ENCODE measurements around the gene CEP192. TPM values are rescaled to one million over a fixed set of nuclear protein-coding genes. Genes with fewer than 3 reads are reported as not detected.

Gene CEP192
- total RNA-seq, 1 donor from 2014 or later, result 13.9 TPM

GRCh38 chr18:13086906-13087305, 95.7 kb downstream of the CEP192 start:
- peaks cover 10% of the 10 kb centered on the region for H3K9me3 Mint-ChIP-seq (ENCODE audit: unreplicated experiment)
- no peak for FAIRE-seq
- Histone ChIP-seq H3K9ac (ENCODE audit: low read length) (no peak overlapping the region), H3K36me3 (ENCODE audit: insufficient read depth, low read length) (peaks cover 12% of the 10 kb centered on the region), H3K4me2 (ENCODE audit: low read length) (no peak overlapping the region), H2AFZ (ENCODE audit: low read depth, low read length) (no peak overlapping the region), H3K9me3 (ENCODE audit: insufficient read depth, low read depth, low read length) (no peaks in the 10 kb centered on the region), H4K20me1 (ENCODE audit: insufficient read depth, low read length) (peaks cover 6% of the 10 kb centered on the region), H3K4me3 (ENCODE audit: insufficient read depth, low read depth, low read length) (no peak overlapping the region), H3K27me3 (ENCODE audit: insufficient read depth, low read length) (no peaks in the 10 kb centered on the region), H3K27ac (ENCODE audit: low read depth, low read length) (no peak overlapping the region), H3K4me1 (ENCODE audit: insufficient read depth, low read length) (no peaks in the 10 kb centered on the region), H3K79me2 (ENCODE audit: insufficient read depth, low read length) (no peaks in the 10 kb centered on the region)
- DNase-seq (ENCODE audit: low read depth), result no peak
- no peak overlapping the region for H3K27ac Mint-ChIP-seq (ENCODE audit: unreplicated experiment)
- H3K4me1 Mint-ChIP-seq (ENCODE audit: low read depth, unreplicated experiment), result peaks cover 13% of the 10 kb centered on the region
- H3K27me3 Mint-ChIP-seq (ENCODE audit: low read depth, unreplicated experiment), result no peaks in the 10 kb centered on the region
- no peak for TF ChIP-seq EZH2 (IDR thresholded peaks at IDR 0.05; ENCODE audit: insufficient read depth, low read length)
- no peak for TF ChIP-seq CTCF (IDR thresholded peaks at IDR 0.05; ENCODE audit: insufficient read depth, low read depth, low read length)
- peaks cover 16% of the 10 kb centered on the region for H3K36me3 Mint-ChIP-seq (ENCODE audit: low read depth, unreplicated experiment)
- no peak overlapping the region for H3K4me3 Mint-ChIP-seq (ENCODE audit: unreplicated experiment)

- Histone ChIP-seq H3K27ac (ENCODE audit: low read depth, low read length) (no peak overlapping the region), H3K9me3 (ENCODE audit: insufficient read depth, low read depth, low read length) (no peaks in the 10 kb centered on the region), H3K79me2 (ENCODE audit: insufficient read depth, low read length) (no peaks in the 10 kb centered on the region), H3K4me2 (ENCODE audit: low read length) (no peak overlapping the region), H4K20me1 (ENCODE audit: insufficient read depth, low read length) (peaks cover 6% of the 10 kb centered on the region), H3K4me3 (ENCODE audit: insufficient read depth, low read depth, low read length) (no peak overlapping the region), H3K27me3 (ENCODE audit: insufficient read depth, low read length) (no peaks in the 10 kb centered on the region), H3K4me1 (ENCODE audit: insufficient read depth, low read length) (no peaks in the 10 kb centered on the region), H3K36me3 (ENCODE audit: insufficient read depth, low read length) (peaks cover 26% of the 10 kb centered on the region), H2AFZ (ENCODE audit: low read depth, low read length) (no peak overlapping the region), H3K9ac (ENCODE audit: low read length) (no peak overlapping the region)
- FAIRE-seq (no peak), DNase-seq (ENCODE audit: low read depth) (no peak)
- Mint-ChIP-seq H3K4me1 (ENCODE audit: low read depth, unreplicated experiment) (no peaks in the 10 kb centered on the region), H3K27ac (ENCODE audit: unreplicated experiment) (no peak overlapping the region), H3K9me3 (ENCODE audit: unreplicated experiment) (peaks cover 2% of the 10 kb centered on the region), H3K27me3 (ENCODE audit: low read depth, unreplicated experiment) (no peaks in the 10 kb centered on the region), H3K36me3 (ENCODE audit: low read depth, unreplicated experiment) (peaks cover 23% of the 10 kb centered on the region), H3K4me3 (ENCODE audit: unreplicated experiment) (no peak overlapping the region)
- TF ChIP-seq EZH2 (IDR thresholded peaks at IDR 0.05; ENCODE audit: insufficient read depth, low read length), result no peak
These were observed 104.3 kb downstream of the CEP192 start for GRCh38 chr18:13095466-13095865.

DNA sequence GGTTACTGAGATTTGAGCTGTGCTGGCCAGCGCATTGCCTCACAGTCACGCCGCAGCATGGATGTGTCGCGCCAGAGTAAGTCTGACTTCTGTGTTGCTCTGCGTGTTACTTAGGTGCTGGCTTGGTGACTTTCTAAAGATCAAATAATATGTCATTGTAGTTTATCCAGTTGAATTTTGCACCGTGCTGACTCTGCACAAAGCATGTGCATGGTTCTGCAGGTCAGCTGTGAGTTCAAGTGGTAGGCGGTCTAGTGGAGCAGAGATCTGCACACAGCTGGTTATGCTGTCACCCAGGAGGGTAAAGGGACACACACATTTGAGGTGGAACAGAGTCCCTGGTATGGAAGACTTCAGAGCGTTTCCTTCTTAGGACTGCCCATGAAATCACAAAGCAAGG, 105.1 kb downstream of the CEP192 start:
- H3K4me1 Mint-ChIP-seq (ENCODE audit: low read depth, unreplicated experiment), result no peaks in the 10 kb centered on the region
- Histone ChIP-seq H3K4me2 (ENCODE audit: low read length) (no peak overlapping the region), H2AFZ (ENCODE audit: low read depth, low read length) (no peak overlapping the region), H3K79me2 (ENCODE audit: insufficient read depth, low read length) (no peaks in the 10 kb centered on the region), H3K36me3 (ENCODE audit: insufficient read depth, low read length) (peaks cover 22% of the 10 kb centered on the region), H4K20me1 (ENCODE audit: insufficient read depth, low read length) (no peaks in the 10 kb centered on the region), H3K9ac (ENCODE audit: low read length) (no peak overlapping the region), H3K27ac (ENCODE audit: low read depth, low read length) (no peak overlapping the region), H3K4me1 (ENCODE audit: insufficient read depth, low read length) (no peaks in the 10 kb centered on the region), H3K27me3 (ENCODE audit: insufficient read depth, low read length) (no peaks in the 10 kb centered on the region), H3K4me3 (ENCODE audit: insufficient read depth, low read depth, low read length) (no peak overlapping the region), H3K9me3 (ENCODE audit: insufficient read depth, low read depth, low read length) (no peaks in the 10 kb centered on the region)
- no peak for TF ChIP-seq CTCF (IDR thresholded peaks at IDR 0.05; ENCODE audit: insufficient read depth, low read depth, low read length)
- no peak for TF ChIP-seq EZH2 (IDR thresholded peaks at IDR 0.05; ENCODE audit: insufficient read depth, low read length)
- H3K9me3 Mint-ChIP-seq (ENCODE audit: unreplicated experiment), result peaks cover 2% of the 10 kb centered on the region
- no peaks in the 10 kb centered on the region for H3K27me3 Mint-ChIP-seq (ENCODE audit: low read depth, unreplicated experiment)
- no peak overlapping the region for H3K27ac Mint-ChIP-seq (ENCODE audit: unreplicated experiment)
- peaks cover 28% of the 10 kb centered on the region for H3K36me3 Mint-ChIP-seq (ENCODE audit: low read depth, unreplicated experiment)
- H3K4me3 Mint-ChIP-seq (ENCODE audit: unreplicated experiment), result no peak overlapping the region
- no peak for DNase-seq (ENCODE audit: low read depth)
- FAIRE-seq, result no peak
